GM21367 (cell line): ENCODE results near the gene IL18RAP.

Source experiments
- ATAC-seq: cut with Tn5 transposase; IDR thresholded peaks from one replicate; pipeline ENCODE4 v1.9.1; 2021; ENCODE audit not compliant: unreplicated experiment

Gene IL18RAP

DNA sequence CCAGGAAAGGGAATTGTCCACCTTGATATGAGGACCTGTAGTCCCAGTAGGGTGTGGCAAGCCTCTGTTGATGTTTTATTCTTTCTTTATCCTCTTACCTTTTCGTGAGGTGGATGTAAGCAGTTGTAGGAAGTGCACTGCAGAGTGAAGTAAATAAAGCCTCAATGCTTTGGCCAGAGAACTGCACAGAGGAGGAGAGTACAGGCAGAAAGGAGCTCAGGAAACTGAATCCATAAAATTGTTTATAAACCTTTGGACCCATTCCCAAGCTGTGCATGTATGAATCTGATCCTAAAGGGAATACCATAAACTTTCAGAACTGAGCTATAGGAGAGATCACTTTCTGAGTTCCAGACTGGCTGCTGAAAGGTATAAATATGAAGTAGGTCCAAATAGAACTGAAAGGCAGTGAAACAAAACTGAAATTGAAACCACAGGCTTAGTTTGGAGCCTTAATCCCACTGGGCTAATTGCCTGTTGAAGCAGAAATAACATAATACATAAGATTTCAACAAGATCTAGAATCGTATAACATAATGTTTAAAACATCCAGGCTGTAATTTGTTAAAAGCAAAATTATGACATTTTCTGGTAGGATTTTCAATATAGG lies 32.2 kb downstream of the IL18RAP start:
- ATAC-seq: no peak

DNA sequence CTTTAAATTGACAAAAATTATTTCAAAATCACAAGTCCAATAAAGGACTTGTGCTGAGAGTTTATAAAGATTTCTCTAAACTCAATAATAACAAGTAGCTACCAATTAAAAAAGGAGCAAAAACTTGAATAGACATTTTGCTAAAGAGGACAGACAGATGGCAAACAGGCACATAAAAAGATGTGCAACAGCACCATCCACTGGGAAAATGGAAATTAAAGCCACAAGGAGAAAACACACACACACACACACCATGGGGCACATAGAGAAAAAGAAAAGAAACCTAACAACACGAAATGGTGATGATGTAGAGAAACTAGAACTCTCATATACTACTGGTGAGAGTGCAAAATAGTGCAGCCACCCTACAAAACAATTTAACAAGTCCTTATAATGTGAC lies 37.5 kb downstream of the IL18RAP start:
- ATAC-seq: no peak

DNA sequence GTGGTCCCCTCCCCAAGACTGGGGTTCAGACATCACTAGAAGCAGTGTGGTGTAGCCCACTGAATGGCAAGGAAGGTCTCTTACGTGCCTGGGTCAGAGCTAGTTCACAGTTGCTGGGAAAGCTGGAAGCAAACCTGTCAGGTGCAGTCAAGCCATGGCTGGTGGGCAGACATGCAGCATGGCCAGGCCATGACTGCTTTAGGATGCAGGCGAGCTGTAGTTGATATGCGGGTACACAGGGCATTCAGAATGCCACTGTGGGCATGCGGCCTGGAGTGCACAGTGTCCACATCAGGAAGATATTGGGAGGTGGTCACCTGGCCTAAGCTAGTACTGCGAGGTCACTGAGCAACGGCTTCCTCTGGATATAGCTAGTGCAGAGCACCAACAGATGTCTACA lies 38.2 kb downstream of the IL18RAP start:
- ATAC-seq: no peak

DNA sequence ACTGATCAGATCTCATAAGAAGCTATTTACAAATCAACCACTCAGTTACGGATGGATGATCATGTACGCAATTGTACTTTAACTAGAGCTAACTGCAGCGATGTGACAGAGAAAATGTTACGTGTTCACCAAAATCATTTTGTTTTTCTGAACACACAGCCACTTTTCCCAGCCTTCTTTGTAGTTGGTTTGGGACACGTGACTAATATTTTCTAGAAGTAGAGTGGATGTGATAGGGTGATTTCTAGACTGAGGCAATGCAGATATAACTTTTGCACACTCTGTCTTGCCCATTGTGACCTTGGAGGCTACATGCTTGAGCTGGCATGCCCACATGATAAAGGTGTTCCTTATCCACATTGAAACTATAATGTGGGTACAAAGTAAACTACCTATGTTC lies 40.2 kb downstream of the IL18RAP start:
- ATAC-seq: no peak

DNA sequence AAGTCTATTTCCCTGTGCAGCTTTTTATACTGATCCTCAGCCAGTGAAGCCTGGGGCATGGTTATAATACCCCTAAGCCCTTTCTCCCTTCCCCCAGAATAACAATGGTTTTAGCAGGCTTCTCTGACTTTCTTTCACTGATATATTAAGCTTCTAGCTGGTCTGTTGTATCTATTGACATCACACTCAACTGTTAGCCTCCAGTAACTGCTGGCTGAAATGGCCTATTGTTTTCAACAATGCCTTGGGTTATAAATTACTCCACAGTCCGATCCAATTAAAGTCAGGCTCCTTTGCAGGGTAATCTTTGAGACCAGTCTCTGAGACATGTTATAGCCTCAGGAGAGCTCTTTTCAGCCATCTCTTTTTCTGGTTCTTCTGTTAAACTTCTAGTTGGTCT lies 47.2 kb downstream of the IL18RAP start:
- no peak for ATAC-seq

DNA sequence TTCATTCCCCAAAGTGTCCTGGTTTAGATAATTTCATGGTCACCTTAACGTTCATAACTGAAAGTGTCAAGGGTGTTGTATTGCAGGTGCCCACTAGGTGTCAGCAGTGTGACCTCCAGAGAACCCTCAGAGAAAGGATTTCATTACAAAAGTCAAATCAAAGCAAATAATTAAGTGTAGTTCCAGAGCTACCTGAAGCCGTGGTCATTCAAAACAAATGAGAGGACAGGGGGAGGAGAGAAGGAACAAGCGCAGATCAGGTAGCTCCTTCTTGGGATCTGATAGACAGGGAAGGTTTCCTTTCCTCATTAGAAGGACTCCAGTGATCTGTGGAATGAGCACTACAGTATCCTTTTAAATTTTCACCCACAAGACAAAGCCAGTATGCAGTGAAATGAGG lies 50.1 kb downstream of the IL18RAP start, which contains the start of gene SLC9A4:
Gene SLC9A4 (plus strand): TSS at position 207 of the 400 bp plus-strand sequence. CDS start 534 bp downstream, outside the sequence.
- no peak for ATAC-seq

DNA sequence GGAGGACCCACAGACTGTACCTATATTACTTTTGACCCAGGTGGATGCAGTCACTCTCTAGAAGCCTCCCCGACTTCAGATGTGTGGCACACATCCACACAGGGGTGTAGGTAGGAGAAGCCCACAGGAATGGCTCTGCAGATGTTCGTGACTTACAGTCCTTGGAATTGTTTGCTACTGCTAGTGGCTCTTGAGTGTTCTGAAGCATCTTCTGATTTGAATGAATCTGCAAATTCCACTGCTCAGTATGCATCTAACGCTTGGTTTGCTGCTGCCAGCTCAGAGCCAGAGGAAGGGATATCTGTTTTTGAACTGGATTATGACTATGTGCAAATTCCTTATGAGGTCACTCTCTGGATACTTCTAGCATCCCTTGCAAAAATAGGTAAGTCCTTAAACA lies 50.7 kb downstream of the IL18RAP start:
- ATAC-seq: no peak

DNA sequence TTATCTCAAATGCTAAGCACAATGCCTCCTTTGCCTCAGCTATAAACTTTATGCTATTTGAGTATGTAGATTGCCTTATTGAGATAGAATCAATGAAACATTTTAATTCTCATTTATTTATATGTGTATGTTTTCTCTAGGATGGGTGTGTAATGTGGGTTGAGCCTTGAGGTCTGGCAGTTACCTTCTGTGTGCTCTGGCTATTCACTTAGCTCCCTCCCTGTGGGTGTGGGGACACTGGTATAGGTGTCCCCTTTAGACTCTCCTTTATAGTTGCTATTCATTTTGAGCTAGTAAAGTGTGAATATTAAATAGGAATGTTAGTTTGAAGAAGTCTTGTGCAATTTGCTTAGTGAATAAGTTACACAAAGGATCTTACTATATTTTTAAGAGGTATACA lies 51.8 kb downstream of the IL18RAP start:
- no peak for ATAC-seq

DNA sequence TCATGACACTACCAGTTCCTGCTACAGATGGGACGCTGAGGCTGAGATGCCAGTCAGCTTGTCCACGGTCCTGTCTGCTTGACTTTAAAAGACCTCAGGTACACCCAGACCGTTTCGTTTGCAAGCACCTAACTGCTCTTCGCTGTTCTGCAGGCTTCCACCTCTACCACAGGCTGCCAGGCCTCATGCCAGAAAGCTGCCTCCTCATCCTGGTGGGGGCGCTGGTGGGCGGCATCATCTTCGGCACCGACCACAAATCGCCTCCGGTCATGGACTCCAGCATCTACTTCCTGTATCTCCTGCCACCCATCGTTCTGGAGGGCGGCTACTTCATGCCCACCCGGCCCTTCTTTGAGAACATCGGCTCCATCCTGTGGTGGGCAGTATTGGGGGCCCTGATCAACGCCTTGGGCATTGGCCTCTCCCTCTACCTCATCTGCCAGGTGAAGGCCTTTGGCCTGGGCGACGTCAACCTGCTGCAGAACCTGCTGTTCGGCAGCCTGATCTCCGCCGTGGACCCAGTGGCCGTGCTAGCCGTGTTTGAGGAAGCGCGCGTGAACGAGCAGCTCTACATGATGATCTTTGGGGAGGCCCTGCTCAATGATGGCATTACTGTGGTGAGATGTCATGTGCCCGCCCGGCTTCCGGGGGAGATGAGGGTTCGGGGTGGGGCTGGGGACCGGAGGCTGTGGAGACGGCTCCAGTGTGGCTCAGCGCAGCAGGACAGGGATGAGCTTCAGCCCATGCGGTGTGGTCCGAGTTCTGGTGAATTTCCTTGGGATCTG lies 55.9 kb downstream of the IL18RAP start:
- ATAC-seq: no peak

DNA sequence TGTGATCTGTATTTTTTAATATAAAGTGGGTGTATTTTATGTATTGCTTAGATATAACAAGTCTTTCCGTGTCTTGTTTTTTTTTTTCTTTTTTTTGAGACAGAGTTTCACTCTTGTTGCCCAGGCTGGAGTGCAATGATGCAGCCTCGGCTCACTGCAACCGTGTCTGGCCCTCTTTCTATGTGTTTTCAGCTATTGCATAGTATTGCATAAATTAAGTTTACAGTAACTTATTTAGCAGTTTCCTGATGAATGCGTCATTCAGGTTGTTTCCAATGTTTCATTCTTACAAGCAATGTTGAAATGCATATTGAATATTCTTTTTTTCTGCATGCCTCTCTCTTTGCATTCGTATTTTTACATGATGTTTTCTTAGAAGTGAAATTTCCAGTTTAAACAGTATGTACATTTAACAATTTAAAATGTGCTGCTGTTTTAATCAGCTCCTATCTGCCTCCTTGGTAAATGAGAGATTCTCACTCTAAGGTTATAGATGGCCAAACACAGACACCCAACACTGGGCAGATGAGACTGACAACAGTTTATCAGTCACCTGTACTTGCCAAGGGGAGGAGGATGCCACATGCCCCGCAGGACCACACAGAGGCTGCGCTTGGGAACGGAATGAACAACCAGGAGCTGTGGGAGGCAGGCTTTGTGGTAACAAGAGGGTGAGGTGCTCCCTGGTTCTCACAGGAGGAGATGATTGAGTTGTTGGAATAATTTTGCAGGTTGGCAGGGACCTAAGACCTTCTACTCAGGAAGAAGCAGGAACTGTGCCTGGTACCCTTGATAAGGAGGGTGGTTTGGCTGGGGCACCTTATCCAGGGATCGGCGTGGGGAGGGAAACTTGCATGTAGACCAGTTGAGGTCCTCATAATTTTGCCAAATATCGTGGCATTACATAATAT lies 57.6 kb downstream of the IL18RAP start:
- ATAC-seq: no peak

DNA sequence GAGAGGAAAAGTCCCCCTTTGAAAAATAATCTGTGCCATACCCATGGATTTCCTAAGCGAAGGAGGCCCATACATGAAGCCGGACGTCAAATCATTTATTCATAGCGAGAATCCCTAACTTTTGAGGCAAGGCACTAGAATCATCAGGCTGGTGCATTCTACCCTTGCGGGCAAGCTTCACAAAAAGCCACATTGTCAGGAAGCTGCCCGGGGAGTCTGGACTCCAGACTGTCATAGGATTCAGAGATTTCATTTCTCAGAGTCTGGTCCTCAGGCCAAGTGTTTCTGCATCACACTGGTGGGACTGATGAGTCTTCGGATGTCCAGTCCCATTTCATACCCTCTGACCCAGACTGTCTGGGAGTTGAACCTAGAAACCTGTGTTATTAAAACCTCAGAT lies 59.0 kb downstream of the IL18RAP start:
- ATAC-seq: no peak

DNA sequence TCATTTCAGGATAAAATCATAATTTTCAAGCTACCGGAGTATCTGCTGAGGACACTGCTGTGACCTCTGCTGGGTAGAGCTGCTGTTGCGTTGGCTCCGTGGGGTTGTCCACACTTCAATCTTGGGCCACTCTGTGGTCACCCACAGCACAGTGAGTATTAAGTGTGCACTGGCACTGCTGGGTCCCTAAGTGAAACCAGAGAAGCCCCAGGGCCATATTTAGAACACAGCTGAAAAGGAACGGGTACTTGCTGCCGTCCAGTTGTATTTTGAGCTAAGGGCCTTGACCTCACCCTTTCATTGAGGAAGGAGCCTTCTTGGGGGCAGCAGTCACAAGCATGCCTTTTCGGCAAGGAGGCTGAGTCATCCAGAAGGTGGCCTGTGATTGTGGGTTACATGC lies 60.1 kb downstream of the IL18RAP start:
- ATAC-seq: no peak

DNA sequence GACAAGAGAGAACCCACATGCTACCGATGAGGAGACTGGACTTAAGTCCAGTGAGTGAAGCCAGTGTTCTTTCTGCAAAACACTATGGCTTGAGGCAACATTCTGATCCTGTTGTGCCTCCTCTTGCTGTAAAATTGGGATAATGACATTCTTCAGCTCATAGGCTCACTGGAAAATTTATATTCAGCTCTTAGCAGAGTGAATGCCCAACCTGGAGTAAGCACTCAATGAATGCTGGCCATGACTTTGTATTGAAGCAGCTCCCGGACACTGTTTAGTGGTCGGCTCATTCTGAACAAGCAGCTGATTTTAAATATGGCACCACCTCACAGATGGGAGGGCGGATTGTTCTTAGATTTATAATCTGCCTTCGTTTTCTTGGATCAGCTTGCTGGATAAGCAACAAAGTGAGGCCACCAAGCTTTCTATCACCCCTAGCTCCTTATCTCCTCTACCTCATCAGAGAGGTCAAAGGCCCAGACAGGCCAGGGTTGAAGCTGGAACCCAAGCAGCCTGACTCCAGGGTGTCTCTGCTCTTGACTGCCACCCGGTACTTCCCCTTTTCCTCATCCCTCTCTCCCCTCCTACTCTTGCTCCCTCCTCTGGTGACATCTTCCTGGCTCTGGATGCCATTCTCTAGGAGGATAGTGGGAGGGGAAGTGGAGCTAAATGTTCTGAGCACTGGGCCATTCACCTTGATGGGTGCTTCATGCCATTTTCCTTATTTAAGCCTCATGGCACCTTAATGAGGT lies 61.5 kb downstream of the IL18RAP start:
- ATAC-seq: no peak

DNA sequence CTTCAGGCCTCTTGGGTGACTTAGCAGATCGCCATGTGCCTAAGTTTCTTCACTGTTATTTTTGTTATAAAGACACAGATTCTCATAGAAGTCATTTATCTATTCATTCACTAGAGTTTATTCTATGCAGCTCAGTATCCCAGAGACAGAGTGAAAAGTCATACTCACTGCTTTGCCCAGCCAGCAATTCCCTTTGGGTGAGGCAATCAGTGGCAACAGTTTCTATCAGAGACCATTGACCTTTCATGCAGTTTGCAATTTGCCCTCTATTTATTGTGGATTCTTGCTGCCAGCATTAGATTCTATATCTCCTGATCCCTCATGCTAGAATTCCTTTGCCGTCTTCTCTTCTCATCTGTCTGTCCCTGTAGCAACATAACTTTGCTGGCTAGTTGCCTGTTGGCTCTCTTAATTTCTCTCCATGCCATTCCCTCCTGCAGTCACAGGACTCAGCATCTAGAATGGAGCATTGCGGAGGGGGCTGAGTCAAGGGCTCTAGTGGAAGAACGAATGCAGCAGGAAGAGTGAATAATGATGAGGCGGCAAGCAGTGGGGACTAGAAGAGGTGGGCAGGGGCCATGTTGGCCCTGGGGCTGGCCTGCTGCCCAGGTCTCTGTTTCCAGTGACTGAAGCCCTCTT lies 62.3 kb downstream of the IL18RAP start:
- ATAC-seq: no peak

DNA sequence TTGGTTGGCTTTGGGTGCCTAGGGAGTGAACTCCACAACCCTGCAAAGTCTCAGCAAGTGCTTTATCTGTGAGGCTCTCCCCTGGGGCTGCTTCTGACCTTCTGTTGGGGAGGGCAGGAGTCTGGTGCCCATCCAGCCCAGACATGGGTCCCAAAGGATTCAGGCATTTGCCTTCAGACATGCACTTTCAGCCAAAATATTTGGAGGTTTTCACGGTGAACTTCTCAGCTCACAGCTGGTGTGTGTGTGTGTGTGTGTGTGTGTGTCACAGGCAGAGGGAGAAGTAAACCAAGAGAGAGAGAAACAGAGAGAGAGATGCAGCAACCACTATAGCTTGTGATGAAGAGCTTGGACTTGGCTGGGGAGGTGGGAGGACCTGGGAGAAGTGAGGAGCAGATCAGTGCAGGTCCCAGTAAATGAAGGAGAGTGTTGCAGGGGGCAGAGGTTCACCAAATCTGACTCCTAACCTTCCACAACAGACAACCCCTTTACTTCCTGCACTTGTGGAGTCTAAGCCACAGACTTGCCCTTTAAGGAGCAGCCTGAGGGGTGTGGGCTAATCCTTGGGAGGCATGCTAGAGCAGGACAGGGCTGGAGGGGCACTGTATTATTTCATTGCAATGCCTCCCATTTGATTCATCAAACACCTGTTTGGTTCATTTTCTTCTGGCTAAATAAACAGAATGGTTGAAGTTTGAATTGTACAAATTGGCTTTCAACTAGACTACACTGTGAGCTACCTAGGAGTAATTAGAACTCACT lies 64.2 kb downstream of the IL18RAP start:
- no peak for ATAC-seq

DNA sequence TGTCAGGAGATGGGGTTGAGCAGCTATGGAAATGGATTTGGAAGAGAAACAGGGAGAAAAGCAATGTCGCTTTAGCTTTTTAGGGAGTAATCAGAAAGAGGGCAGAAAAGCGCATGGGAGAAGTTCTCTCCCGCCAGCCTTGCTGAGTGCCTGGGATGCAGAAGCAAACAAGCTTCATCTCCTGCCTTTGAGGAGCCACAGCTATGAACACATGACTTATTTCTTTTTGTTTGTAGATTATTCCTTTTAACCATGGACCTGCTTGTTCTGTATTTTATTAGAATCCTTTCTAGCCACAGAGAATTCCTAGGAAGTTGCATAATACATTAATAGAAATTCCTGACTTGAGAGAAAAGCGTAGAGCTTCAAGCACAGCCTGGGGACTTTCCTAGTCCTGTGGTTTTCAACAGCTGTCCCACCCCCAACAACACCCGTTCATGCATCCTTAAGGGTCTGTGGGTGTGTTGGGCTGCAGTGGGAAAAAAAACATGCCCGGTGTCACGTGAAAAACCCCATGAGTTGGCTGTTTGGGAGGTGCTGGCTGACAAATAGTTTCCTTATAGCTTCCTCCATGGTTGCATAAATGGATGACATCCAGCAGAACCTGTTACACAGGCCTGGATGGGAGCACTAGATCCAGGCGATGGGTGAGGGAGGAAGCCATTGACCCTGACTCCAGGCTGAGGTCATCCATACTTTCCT lies 65.0 kb downstream of the IL18RAP start:
- no peak for ATAC-seq

DNA sequence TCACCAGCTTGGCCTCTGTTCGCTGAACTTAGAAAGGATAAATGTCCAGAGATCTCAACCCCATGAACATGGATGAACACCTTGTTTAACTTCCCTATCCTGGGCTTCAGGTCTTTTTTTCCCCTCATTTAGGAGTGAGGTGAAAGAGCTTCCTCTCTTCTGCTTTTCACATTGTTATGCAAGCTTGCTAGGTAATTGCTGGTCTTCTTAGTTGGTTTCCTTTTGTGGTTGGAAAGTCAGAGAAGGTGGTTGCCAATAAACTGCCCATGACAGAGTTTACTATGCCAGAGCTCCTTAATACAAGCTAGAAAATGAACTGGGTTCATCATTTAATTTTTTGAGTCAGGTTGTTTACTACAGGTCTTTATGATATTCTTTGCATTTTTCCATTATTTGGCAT lies 66.7 kb downstream of the IL18RAP start:
- ATAC-seq: no peak

DNA sequence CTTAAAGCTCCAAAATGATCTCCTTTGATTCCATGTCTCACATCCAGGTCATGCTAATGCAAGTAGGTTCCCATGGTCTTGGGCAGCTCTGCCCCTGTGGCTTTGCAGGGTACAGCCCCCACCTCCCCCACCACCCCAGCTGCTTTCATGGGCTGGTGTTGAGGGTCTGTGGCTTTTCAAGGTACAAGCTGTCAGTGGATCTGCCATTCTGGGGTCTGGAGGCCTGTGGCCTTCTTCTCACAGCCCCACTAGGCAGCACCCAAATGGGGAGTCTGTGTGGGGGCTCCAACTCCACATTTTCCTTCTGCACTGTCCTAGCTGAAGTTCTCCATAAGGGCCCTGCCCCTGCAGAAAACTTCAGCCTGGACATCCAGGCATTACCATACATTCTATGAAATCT lies 69.0 kb downstream of the IL18RAP start:
- no peak for ATAC-seq

DNA sequence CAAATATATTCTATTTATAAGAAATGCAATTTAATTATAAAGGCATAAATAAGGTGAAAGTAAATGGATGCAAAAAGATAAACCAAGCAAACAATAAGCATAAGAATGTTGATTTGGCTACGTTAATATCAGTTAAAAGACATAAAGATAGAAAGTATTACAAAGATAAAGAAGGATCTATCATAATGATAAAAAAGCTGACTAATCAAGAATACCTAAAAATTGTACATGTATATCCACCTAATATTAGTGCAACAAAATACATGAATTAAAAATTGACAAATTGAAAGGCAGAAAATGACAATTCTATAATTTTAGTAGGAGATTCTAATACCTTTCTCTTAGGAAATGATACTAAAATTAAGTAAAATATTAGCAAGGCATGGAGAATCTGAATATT lies 71.6 kb downstream of the IL18RAP start:
- no peak for ATAC-seq
